Natural killer cell treated with Interleukin-12 subunit alpha and Interleukin-12 subunit beta and Interleukin-15 and Interleukin-18, amount 100 ng/mL, for 72 hours (primary cell): Measurements from ENCODE around the gene ABCA5. TPM values are rescaled to one million over a fixed set of nuclear protein-coding genes. Genes with fewer than 3 reads are reported as not detected.

Source experiments
- ATAC-seq, 2 donors: fragments of 150-1000 bp; cut with Tn5 transposase in 1 of 2; sonication (Bioruptor Pico), chemical (Tn5 transposase) in 1 of 2; 2 replicates each; pipeline ENCODE4 v1.10.0; 2021
- DNase-seq: peaks from one replicate; pipeline ENCODE4 v3.0.0; 2022; ENCODE audit warnings: low spot score
- H3K27ac Mint-ChIP-seq, 2 donors: 1 replicate in 1 of 2; 2 replicates in 1 of 2; pipeline ENCODE4 v1.8.0; 2022; ENCODE audit warnings: mixed read lengths in 2 of 2, mild to moderate bottlenecking in 1 of 2, moderate library complexity in 1 of 2
- H3K27me3 Mint-ChIP-seq, 2 donors: 1 replicate in 1 of 2; 2 replicates in 1 of 2; pipeline ENCODE4 v1.8.0; 2022; ENCODE audit warnings: mixed read lengths in 2 of 2
- H3K36me3 Mint-ChIP-seq: one replicate; pipeline ENCODE4 v1.8.0; 2022; ENCODE audit warnings: mixed read lengths
- H3K4me1 Mint-ChIP-seq, 2 donors: 1 replicate in 1 of 2; 2 replicates in 1 of 2; pipeline ENCODE4 v1.8.0; 2022; ENCODE audit warnings: low read depth in 2 of 2, mixed read lengths in 2 of 2, mild to moderate bottlenecking in 1 of 2
- H3K4me3 Mint-ChIP-seq: one replicate; pipeline ENCODE4 v1.8.0; 2022; ENCODE audit warnings: mixed read lengths
- H3K9me3 Mint-ChIP-seq: 2 replicates; pipeline ENCODE4 v1.8.0; 2022; ENCODE audit warnings: mixed read lengths
- total RNA-seq, 2 donors: library from RNA; stranded (reverse); gene quantifications; one replicate each; pipeline ENCODE4 v1.2.3, GENCODE V29; 2022

The ABCA5 gene
- total RNA-seq, result 10 to 100 TPM; 22.9 to 61.4 TPM

GRCh38 chr17:69327060-69327831 lies at the start of gene ABCA5:
Gene ABCA5, minus strand, starts transcription at chr17:69327133. Its CDS starts 12,718 bp downstream, at chr17:69314415.
- Mint-ChIP-seq H3K36me3 (no peaks in the 10 kb centered on the region), H3K9me3 (no peaks in the 10 kb centered on the region), H3K27me3 (peaks cover 6 to 12% of the 10 kb centered on the region in 2 donors), H3K4me3 (peak within 1 kb of the TSS; percentile 98), H3K4me1 (peaks cover 18 to 21% of the 10 kb centered on the region in 2 donors), H3K27ac (peak within 1 kb of the TSS; percentile 89 to 95)
- DNase-seq (peak; percentile 94), ATAC-seq (peak; percentile 98)

GRCh38 chr17:69375229-69375628 lies 48.3 kb upstream of the ABCA5 start:
- no peaks in the 10 kb centered on the region for H3K9me3 Mint-ChIP-seq
- H3K27ac Mint-ChIP-seq, result peak overlapping the region in 1 of 2 donors; percentile 7
- H3K27me3 Mint-ChIP-seq, result peaks cover 0 to 7% of the 10 kb centered on the region in 2 donors
- peak overlapping the region; percentile 8 for H3K4me3 Mint-ChIP-seq
- peaks cover 6 to 8% of the 10 kb centered on the region in 2 donors for H3K4me1 Mint-ChIP-seq
- DNase-seq (no peak), ATAC-seq (peak; percentile 60 to 74)
- H3K36me3 Mint-ChIP-seq, result no peaks in the 10 kb centered on the region

- Mint-ChIP-seq H3K4me1 (peaks cover 8 to 12% of the 10 kb centered on the region in 2 donors), H3K27me3 (peaks cover 4 to 7% of the 10 kb centered on the region in 2 donors), H3K27ac (no peak overlapping the region), H3K9me3 (no peaks in the 10 kb centered on the region), H3K4me3 (no peak overlapping the region), H3K36me3 (no peaks in the 10 kb centered on the region)
- no peak for DNase-seq
- no peak for ATAC-seq
Measured at GRCh38 chr17:69373069-69373468, 46.1 kb upstream of the ABCA5 start.

- Mint-ChIP-seq H3K27me3 (peaks cover 7 to 11% of the 10 kb centered on the region in 2 donors), H3K4me3 (peak overlapping the region; percentile 16), H3K9me3 (no peaks in the 10 kb centered on the region), H3K27ac (peak overlapping the region; percentile 6 to 56), H3K36me3 (no peaks in the 10 kb centered on the region), H3K4me1 (peaks cover 5 to 14% of the 10 kb centered on the region in 2 donors)
- DNase-seq, result no peak
- peak; percentile 60 to 69 for ATAC-seq
Measured at GRCh38 chr17:69367298-69367697, 40.4 kb upstream of the ABCA5 start.

- ATAC-seq, result no peak
- H3K36me3 Mint-ChIP-seq, result no peaks in the 10 kb centered on the region
- peaks cover 0 to 10% of the 10 kb centered on the region in 2 donors for H3K27me3 Mint-ChIP-seq
- H3K9me3 Mint-ChIP-seq, result no peaks in the 10 kb centered on the region
- no peak overlapping the region for H3K4me3 Mint-ChIP-seq
- no peak overlapping the region for H3K27ac Mint-ChIP-seq
- no peak for DNase-seq
- H3K4me1 Mint-ChIP-seq, result peaks cover 5 to 13% of the 10 kb centered on the region in 2 donors
Measured at GRCh38 chr17:69363488-69364210, 36.7 kb upstream of the ABCA5 start.

- H3K4me1 Mint-ChIP-seq, result no peaks in the 10 kb centered on the region
- peaks cover 0 to 3% of the 10 kb centered on the region in 2 donors for H3K27me3 Mint-ChIP-seq
- DNase-seq (no peak), ATAC-seq (no peak)
- no peak overlapping the region for H3K4me3 Mint-ChIP-seq
- H3K36me3 Mint-ChIP-seq, result no peaks in the 10 kb centered on the region
- H3K27ac Mint-ChIP-seq, result no peak overlapping the region
- H3K9me3 Mint-ChIP-seq, result no peaks in the 10 kb centered on the region
Measured at GRCh38 chr17:69361156-69361555, 34.2 kb upstream of the ABCA5 start.

- Mint-ChIP-seq H3K36me3 (no peaks in the 10 kb centered on the region), H3K4me1 (no peaks in the 10 kb centered on the region), H3K27ac (no peak overlapping the region), H3K27me3 (peaks cover 0 to 9% of the 10 kb centered on the region in 2 donors), H3K4me3 (no peak overlapping the region), H3K9me3 (no peaks in the 10 kb centered on the region)
- DNase-seq (no peak), ATAC-seq (no peak)
Measured at GRCh38 chr17:69358688-69359596, 32.0 kb upstream of the ABCA5 start.

- H3K27ac Mint-ChIP-seq, result no peak overlapping the region
- H3K4me3 Mint-ChIP-seq, result no peak overlapping the region
- ATAC-seq (no peak), DNase-seq (no peak)
- H3K4me1 Mint-ChIP-seq, result no peaks in the 10 kb centered on the region
- peaks cover 4 to 14% of the 10 kb centered on the region in 2 donors for H3K27me3 Mint-ChIP-seq
- no peaks in the 10 kb centered on the region for H3K9me3 Mint-ChIP-seq
- no peaks in the 10 kb centered on the region for H3K36me3 Mint-ChIP-seq
Measured at GRCh38 chr17:69357701-69358100, 30.8 kb upstream of the ABCA5 start.

GRCh38 chr17:69356625-69357024 lies 29.7 kb upstream of the ABCA5 start:
- DNase-seq (no peak), ATAC-seq (no peak)
- Mint-ChIP-seq H3K4me3 (no peak overlapping the region), H3K4me1 (no peaks in the 10 kb centered on the region), H3K27me3 (peaks cover 4 to 20% of the 10 kb centered on the region in 2 donors), H3K9me3 (no peaks in the 10 kb centered on the region), H3K36me3 (no peaks in the 10 kb centered on the region), H3K27ac (no peak overlapping the region)

GRCh38 chr17:69350911-69351310 lies 24.0 kb upstream of the ABCA5 start:
- Mint-ChIP-seq H3K4me3 (no peak overlapping the region), H3K36me3 (no peaks in the 10 kb centered on the region), H3K4me1 (no peaks in the 10 kb centered on the region), H3K27ac (no peak overlapping the region), H3K27me3 (peaks cover 10 to 30% of the 10 kb centered on the region in 2 donors), H3K9me3 (no peaks in the 10 kb centered on the region)
- ATAC-seq (no peak), DNase-seq (no peak)

GRCh38 chr17:69348429-69348828 lies 21.5 kb upstream of the ABCA5 start:
- no peak for DNase-seq
- Mint-ChIP-seq H3K9me3 (no peaks in the 10 kb centered on the region), H3K4me1 (no peaks in the 10 kb centered on the region), H3K27ac (no peak overlapping the region), H3K36me3 (no peaks in the 10 kb centered on the region), H3K4me3 (no peak overlapping the region), H3K27me3 (peaks cover 17 to 25% of the 10 kb centered on the region in 2 donors)
- no peak for ATAC-seq

GRCh38 chr17:69346766-69347165 lies 19.8 kb upstream of the ABCA5 start:
- no peak overlapping the region for H3K4me3 Mint-ChIP-seq
- H3K36me3 Mint-ChIP-seq, result no peaks in the 10 kb centered on the region
- no peaks in the 10 kb centered on the region for H3K9me3 Mint-ChIP-seq
- ATAC-seq (no peak), DNase-seq (no peak)
- peaks cover 15 to 22% of the 10 kb centered on the region in 2 donors for H3K27me3 Mint-ChIP-seq
- no peak overlapping the region for H3K27ac Mint-ChIP-seq
- H3K4me1 Mint-ChIP-seq, result no peaks in the 10 kb centered on the region

- Mint-ChIP-seq H3K36me3 (no peaks in the 10 kb centered on the region), H3K4me1 (no peaks in the 10 kb centered on the region), H3K9me3 (no peaks in the 10 kb centered on the region), H3K27ac (no peak overlapping the region), H3K4me3 (no peak overlapping the region), H3K27me3 (peaks cover 17 to 20% of the 10 kb centered on the region in 2 donors)
- ATAC-seq (no peak), DNase-seq (no peak)
Measured at GRCh38 chr17:69344939-69345338, 18.0 kb upstream of the ABCA5 start.
